Body of pancreas (tissue), 4 donors: ENCODE data around the gene WNT11. TPM values are rescaled to one million over a fixed set of nuclear protein-coding genes. Genes with fewer than 3 reads are reported as not detected.
A peak's percentile ranks its signal among the peaks of the same experiment; 100 is the strongest.
"Not testable (repeated sequence)": the region's sequence is repeated elsewhere in the genome, so short reads cannot be mapped to it uniquely, and the experiment has no call there.

Experiments used
- ATAC-seq: fragments of 150-250 bp; one replicate; pipeline ENCODE4 v1.9.1; 2016
- DNase-seq, 4 donors: peaks; one replicate each; pipeline ENCODE4 v3.0.0-alpha.2; 2019
- H3K27ac ChIP-seq, 4 donors: fragments of 200-600 bp; sonication (generic); 1 replicate in 3 of 4; 2 replicates in 1 of 4; pipeline versions ENCODE4 v1.5.1 to v1.6.1; 2016 to 2019; ENCODE audit warnings: mild to moderate bottlenecking in 1 of 4, mixed read lengths in 1 of 4, moderate library complexity in 1 of 4
- H3K27me3 ChIP-seq, 2 donors: fragments of 200-600 bp; sonication (generic); one replicate each; pipeline ENCODE4 v1.6.0; 2016; ENCODE audit warnings: mild to moderate bottlenecking in 1 of 2
- H3K36me3 ChIP-seq, 2 donors: fragments of 200-600 bp; sonication (generic); replicated peaks in 1 of 2; 2 replicates each; pipeline ENCODE4 v1.5.1; 2016; ENCODE audit warnings: low read depth in 2 of 2; ENCODE audit not compliant: insufficient read depth in 1 of 2
- H3K4me1 ChIP-seq: fragments of 200-600 bp; sonication (generic); one replicate; pipeline ENCODE4 v1.6.0; 2016
- H3K4me3 ChIP-seq, 2 donors: fragments of 200-600 bp; sonication (generic); 1 replicate in 1 of 2; 2 replicates in 1 of 2; pipeline ENCODE4 v1.5.1; 2016 to 2019
- H3K9me3 ChIP-seq, 3 donors: fragments of 200-600 bp; sonication (generic); 1 replicate in 2 of 3; 2 replicates in 1 of 3; pipeline ENCODE4 v1.5.1; 2016
- POLR2A ChIP-seq, 3 donors: fragments of 450-650 bp; IDR thresholded peaks; one replicate each; pipeline ENCODE4 v1.6.1; 2016; ENCODE audit warnings: antibody characterized with exemption in 3 of 3, mild to moderate bottlenecking in 2 of 3
- WGBS, 2 donors: methylation state at CpG; one replicate each; pipeline ENCODE4 v1.1.5; 2017; 5-methylcytosine and 5-hydroxymethylcytosine counted together
- intact Hi-C: fragments of 100-400 bp; cut with DNase I; formaldehyde crosslinking; loops from one replicate; pipeline ENCODE4 v1.15.1; 2023
- total RNA-seq, 2 donors: library from RNA; depleted of rRNA; stranded (reverse); fragments of >200 nt; gene quantifications; one replicate each; pipeline ENCODE4 v1.1.0, GENCODE V29; 2016
- TF ChIP-seq, protein P1 (sequence below), 7 experiments: fragments of 450-650 bp in 4 of 7; fragments of 200-600 bp in 3 of 7; sonication (generic) in 3 of 7; IDR thresholded peaks; one replicate each; pipeline ENCODE4 v1.5.1; 2016 to 2019; ENCODE audit warnings: antibody characterized with exemption in 7 of 7

WNT11 gene
- total RNA-seq, 2 donors from 2014 or later, result 4.2 to 23.4 TPM

DNA sequence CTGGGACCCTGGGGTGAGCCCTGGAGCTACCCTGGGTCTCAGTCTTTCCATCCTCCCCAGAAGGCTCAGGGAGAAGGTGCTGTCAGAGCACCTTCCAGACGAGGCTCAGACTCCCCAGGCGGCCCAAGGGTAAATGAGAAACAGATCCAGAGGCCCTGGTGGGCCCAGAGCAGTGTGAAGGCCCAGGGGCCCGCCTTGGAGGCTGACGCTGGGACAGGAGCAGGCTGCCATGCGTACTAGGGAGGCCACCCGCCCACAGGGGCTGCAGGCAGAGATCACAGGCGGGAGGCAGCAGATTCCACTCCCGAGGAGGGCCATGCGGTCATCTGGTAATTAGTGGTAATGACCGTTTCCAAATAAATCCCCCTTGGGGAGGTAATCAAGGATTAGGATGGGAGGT, 5.2 kb downstream of the WNT11 start:
- TF ChIP-seq, protein P1, sequence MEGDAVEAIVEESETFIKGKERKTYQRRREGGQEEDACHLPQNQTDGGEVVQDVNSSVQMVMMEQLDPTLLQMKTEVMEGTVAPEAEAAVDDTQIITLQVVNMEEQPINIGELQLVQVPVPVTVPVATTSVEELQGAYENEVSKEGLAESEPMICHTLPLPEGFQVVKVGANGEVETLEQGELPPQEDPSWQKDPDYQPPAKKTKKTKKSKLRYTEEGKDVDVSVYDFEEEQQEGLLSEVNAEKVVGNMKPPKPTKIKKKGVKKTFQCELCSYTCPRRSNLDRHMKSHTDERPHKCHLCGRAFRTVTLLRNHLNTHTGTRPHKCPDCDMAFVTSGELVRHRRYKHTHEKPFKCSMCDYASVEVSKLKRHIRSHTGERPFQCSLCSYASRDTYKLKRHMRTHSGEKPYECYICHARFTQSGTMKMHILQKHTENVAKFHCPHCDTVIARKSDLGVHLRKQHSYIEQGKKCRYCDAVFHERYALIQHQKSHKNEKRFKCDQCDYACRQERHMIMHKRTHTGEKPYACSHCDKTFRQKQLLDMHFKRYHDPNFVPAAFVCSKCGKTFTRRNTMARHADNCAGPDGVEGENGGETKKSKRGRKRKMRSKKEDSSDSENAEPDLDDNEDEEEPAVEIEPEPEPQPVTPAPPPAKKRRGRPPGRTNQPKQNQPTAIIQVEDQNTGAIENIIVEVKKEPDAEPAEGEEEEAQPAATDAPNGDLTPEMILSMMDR (IDR thresholded peaks at IDR 0.05), result no peak
- TF ChIP-seq POLR2A (IDR thresholded peaks at IDR 0.05), result no peak
- WGBS, 2 donors, result 87 to 93% methylated on average over 7 to 10 of the region's 10 CpGs
- intact Hi-C loops, result loop anchor here (10.0 kb wide), 1 partner anchor 314 kb away; no protein-coding TSS in a partner anchor
- no peak overlapping the region for H3K27ac ChIP-seq
- ATAC-seq (no peak), DNase-seq (no peak)
- no peak overlapping the region for H3K4me3 ChIP-seq
- H3K27me3 ChIP-seq, result no peaks in the 10 kb centered on the region
- H3K4me1 ChIP-seq, result peaks cover 24% of the 10 kb centered on the region
- H3K36me3 ChIP-seq, result no peaks in the 10 kb centered on the region
- H3K9me3 ChIP-seq, result no peaks in the 10 kb centered on the region

DNA sequence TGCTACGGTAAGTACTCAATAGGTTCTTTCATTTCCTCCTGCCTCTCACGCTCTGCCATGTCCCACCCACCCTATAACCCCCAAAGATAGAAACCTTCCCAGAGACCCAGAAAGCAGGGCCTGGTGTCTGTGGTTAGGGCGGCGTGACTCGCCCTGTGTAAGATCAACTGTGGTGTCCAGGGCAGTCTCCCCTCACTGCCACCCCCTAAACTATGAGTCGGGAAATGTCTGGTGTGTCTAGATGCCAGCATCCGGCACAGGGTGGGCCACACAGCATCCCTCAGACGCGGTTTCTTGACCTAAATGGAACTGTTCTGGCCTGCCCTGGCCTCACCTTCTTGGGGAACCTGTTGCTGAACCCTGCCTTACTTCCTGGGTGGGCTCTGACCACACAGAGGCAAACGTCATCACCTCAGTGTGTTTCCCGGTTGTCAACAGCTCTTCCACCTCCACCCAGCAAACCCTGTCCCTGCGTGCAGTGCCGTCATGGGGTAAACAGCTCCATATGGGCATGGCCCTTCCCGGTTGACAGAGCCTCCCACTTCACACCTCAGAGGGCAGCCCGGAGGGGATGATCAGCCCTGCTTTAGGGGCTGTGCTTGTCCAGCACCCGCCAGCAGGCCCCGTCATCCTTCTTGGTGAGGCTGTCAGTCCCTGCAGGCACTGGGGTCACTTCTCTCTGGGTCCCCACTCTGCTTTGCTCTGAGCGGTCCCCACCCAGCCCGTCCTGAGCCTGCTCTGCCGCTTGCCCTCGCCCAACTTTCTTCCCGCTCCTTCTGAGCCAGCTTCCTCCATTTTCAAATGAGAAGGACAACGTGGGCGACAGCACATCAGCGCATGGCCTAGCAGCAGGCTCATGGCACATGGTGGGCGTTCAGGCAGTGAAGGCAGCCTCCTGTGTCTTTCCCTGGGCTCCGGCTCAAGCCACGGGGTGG, 6.0 kb downstream of the WNT11 start:
- Histone ChIP-seq H3K4me1 (peaks cover 20% of the 10 kb centered on the region), H3K36me3 (no peaks in the 10 kb centered on the region), H3K27ac (no peak overlapping the region), H3K27me3 (no peaks in the 10 kb centered on the region), H3K4me3 (no peak overlapping the region), H3K9me3 (no peaks in the 10 kb centered on the region)
- DNase-seq (no peak), ATAC-seq (no peak)
- intact Hi-C loops, result loop anchor here (10.0 kb wide), 1 partner anchor 315 kb away; no protein-coding TSS in a partner anchor
- 92 to 94% methylated on average over 25 to 28 of the region's 28 CpGs for WGBS, 2 donors
- TF ChIP-seq, protein P1 (IDR thresholded peaks at IDR 0.05), result no peak

DNA sequence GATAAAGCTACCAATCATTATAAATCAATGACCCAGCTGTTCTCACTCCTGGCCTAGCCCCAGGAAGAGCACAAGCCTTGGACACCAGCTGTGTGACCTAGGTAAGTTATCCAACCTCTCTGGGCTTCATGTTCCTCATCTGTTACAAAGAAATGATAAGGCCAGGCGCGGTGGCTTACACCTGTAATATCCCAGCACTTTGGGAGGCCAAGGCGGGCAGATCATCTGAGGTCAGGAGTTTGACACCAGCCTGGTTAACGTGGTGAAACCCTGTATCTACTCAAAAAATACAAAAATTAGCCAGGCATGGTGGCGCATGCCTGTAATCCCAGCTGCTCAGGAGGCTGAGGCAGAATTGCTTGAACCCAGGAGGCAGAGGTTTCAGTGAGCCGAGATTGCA, 7.6 kb downstream of the WNT11 start:
- 91 to 92% methylated on average over 6 of the region's 6 CpGs for WGBS, 2 donors
- H3K27ac ChIP-seq, H3K27me3 ChIP-seq, H3K9me3 ChIP-seq, H3K4me3 ChIP-seq, ATAC-seq, intact Hi-C loops, DNase-seq, H3K36me3 ChIP-seq: not testable (repeated sequence)
- H3K4me1 ChIP-seq, result peaks cover 20% of the 10 kb centered on the region

DNA sequence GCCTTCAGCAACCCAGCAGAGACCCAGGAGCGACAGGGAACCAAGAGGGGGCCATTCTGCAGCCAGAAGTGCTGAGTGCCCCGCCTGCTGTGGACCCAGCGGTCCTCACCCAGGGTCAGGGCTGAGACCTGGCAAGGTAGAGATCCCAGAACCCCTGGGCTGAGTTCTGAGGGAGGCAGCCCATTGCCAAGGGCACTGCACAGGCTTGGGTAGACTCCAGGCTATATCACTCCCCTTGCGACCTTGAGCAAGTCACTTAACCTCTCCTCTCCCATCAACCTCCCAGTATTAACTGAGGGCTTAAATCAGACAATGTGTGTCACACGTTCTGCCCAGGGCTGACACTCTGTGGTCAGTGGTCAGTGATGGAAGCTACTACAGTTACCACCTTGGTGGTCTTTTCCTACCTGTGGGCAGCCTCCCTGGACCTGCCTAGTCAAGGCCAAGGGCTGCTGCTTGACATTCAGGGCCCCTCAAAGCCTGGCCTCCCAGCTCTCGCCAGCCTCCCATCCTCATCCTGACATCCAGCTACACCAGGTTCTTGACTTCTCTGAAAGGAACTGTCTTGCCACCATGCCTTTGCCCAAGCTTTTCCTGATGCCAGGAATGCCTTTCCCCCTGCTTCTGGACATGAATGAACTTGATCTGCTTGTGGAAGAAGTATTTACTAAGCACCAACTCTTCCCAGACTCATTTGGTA, 8.2 kb downstream of the WNT11 start:
- Histone ChIP-seq H3K36me3 (no peaks in the 10 kb centered on the region), H3K9me3 (no peaks in the 10 kb centered on the region), H3K27me3 (no peaks in the 10 kb centered on the region), H3K4me1 (peaks cover 20% of the 10 kb centered on the region), H3K27ac (no peak overlapping the region), H3K4me3 (no peak overlapping the region)
- intact Hi-C loops, result no loop called here
- DNase-seq, result peak in 1 of 4 donors; percentile 29
- 36 to 49% methylated on average over 5 to 6 of the region's 6 CpGs for WGBS, 2 donors
- no peak for TF ChIP-seq POLR2A (IDR thresholded peaks at IDR 0.05)
- TF ChIP-seq, protein P1 (IDR thresholded peaks at IDR 0.05), result no peak
- ATAC-seq, result no peak

DNA sequence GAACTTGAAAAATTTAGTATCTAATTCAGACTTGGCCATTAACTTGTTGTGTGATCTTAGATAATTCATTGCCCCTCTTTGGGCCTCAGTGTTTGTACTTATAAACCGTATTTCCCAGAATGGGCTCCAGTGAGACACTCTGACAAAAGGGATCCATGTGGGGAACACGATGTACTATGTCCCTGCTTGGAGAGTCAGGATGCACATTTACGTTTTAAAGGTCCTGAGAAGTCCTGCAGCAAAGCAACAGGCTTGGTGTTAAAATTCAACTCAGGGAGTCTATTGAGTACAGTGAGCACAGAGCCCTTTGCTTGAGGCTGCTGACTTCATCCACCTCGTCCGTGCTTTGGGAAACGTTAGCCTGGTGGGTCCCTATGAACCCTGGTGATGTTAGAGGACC, 9.0 kb downstream of the WNT11 start:
- H3K9me3 ChIP-seq, result no peaks in the 10 kb centered on the region
- 87 to 89% methylated on average over 6 of the region's 6 CpGs for WGBS, 2 donors
- intact Hi-C loops, result no loop called here
- TF ChIP-seq, protein P1 (IDR thresholded peaks at IDR 0.05), result no peak
- TF ChIP-seq POLR2A (IDR thresholded peaks at IDR 0.05), result no peak
- H3K4me1 ChIP-seq, result peaks cover 20% of the 10 kb centered on the region
- DNase-seq (no peak), ATAC-seq (no peak)
- no peaks in the 10 kb centered on the region for H3K27me3 ChIP-seq
- H3K27ac ChIP-seq, result no peak overlapping the region
- H3K4me3 ChIP-seq, result no peak overlapping the region
- H3K36me3 ChIP-seq, result no peaks in the 10 kb centered on the region
